Testis (tissue), 3 donors: ENCODE measurements around the gene REEP3. TPM values are rescaled to one million over a fixed set of nuclear protein-coding genes. Genes with fewer than 3 reads are reported as not detected.
"Not testable (repeated sequence)": the region's sequence is repeated elsewhere in the genome, so short reads cannot be mapped to it uniquely, and the experiment has no call there.

ENCODE experiments used
- DNase-seq: peaks from one replicate; pipeline ENCODE4 v3.0.0-alpha.2; 2019
- H3K27ac ChIP-seq, 2 donors: fragments of 200-600 bp; sonication (generic); one replicate each; pipeline ENCODE4 v1.5.1; 2019
- H3K27me3 ChIP-seq: fragments of 200-600 bp; sonication (generic); one replicate; pipeline ENCODE4 v1.5.1; 2019
- H3K36me3 ChIP-seq: fragments of 200-600 bp; sonication (generic); one replicate; pipeline ENCODE4 v1.5.1; 2017; ENCODE audit warnings: low read depth; ENCODE audit errors: missing control alignments
- H3K4me1 ChIP-seq: fragments of 200-600 bp; sonication (generic); one replicate; pipeline ENCODE4 v1.5.1; 2019
- H3K4me3 ChIP-seq, 2 donors: fragments of 200-600 bp; sonication (generic); one replicate each; pipeline ENCODE4 v1.5.1; 2017 to 2019
- H3K9me3 ChIP-seq: fragments of 200-600 bp; sonication (generic); one replicate; pipeline ENCODE4 v1.5.1; 2017
- POLR2A ChIP-seq: fragments of 450-650 bp; IDR thresholded peaks from one replicate; pipeline ENCODE4 v1.6.1; 2017; ENCODE audit warnings: antibody characterized with exemption, mild to moderate bottlenecking, moderate library complexity
- WGBS, 2 donors: methylation state at CpG; one replicate each; pipeline ENCODE4 v1.1.5; 2018; 5-methylcytosine and 5-hydroxymethylcytosine counted together
- intact Hi-C: fragments of 100-400 bp; cut with DNase I; formaldehyde crosslinking; loops from one replicate; pipeline ENCODE4 v1.15.1; 2023; ENCODE audit warnings: low total_unique reads
- polyA plus RNA-seq: library from polyadenylated mRNA; stranded (reverse); fragments of 350-450 nt; fragmentation: Illumina TruSeq; extraction: RNeasy Lipid Tissue Mini Kit (QIAGEN cat#74804); gene quantifications from one replicate; pipeline ENCODE4 v1.2.3, GENCODE V29; 2014; ENCODE audit warnings: low read depth, low replicate concordance; ENCODE audit not compliant: insufficient read depth
- total RNA-seq, 2 donors: library from RNA; depleted of rRNA; stranded (reverse); fragments of >200 nt; gene quantifications; one replicate each; pipeline ENCODE4 v1.2.3, GENCODE V29; 2016
- TF ChIP-seq, protein P1 (sequence below), 3 experiments: fragments of 450-650 bp in 2 of 3; fragments of 200-600 bp in 1 of 3; sonication (generic) in 1 of 3; IDR thresholded peaks; one replicate each; pipeline ENCODE4 v1.5.1; 2016 to 2019; ENCODE audit warnings: antibody characterized with exemption in 3 of 3, mild to moderate bottlenecking in 2 of 3, moderate library complexity in 1 of 3

The REEP3 gene
- total and polyA plus RNA-seq, 3 donors from 2014 or later = 18.4 to 45.2 (median 20.3) TPM

DNA sequence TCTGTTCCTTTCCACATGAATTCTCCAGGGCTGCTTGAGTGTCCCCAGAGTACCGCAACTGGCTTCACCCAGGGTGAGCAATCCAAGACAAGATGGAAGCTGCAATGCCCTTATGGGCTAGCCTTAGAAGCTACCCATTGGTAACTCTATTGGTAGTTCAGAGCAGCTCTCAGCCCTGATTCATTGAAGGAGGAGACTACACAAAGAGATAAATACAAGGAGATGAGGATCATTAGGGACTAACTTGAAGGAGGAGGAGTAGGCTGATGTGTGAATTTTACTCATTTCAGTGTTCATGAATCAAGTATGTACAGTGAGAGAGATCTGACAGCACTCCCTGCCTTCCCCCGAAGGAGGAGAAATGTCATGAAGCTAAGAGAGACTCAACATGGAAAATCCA lies 124.0 kb downstream of the REEP3 start:
- 96 to 97% methylated on average over 2 of the region's 2 CpGs for WGBS, 2 donors
- H3K27me3 ChIP-seq = no peaks in the 10 kb centered on the region
- H3K27ac ChIP-seq = peak overlapping the region in 1 of 2 donors; percentile 11
- DNase-seq = no peak
- no peaks in the 10 kb centered on the region for H3K9me3 ChIP-seq
- H3K36me3 ChIP-seq = no peaks in the 10 kb centered on the region
- no peaks in the 10 kb centered on the region for H3K4me1 ChIP-seq
- TF ChIP-seq, protein P1, sequence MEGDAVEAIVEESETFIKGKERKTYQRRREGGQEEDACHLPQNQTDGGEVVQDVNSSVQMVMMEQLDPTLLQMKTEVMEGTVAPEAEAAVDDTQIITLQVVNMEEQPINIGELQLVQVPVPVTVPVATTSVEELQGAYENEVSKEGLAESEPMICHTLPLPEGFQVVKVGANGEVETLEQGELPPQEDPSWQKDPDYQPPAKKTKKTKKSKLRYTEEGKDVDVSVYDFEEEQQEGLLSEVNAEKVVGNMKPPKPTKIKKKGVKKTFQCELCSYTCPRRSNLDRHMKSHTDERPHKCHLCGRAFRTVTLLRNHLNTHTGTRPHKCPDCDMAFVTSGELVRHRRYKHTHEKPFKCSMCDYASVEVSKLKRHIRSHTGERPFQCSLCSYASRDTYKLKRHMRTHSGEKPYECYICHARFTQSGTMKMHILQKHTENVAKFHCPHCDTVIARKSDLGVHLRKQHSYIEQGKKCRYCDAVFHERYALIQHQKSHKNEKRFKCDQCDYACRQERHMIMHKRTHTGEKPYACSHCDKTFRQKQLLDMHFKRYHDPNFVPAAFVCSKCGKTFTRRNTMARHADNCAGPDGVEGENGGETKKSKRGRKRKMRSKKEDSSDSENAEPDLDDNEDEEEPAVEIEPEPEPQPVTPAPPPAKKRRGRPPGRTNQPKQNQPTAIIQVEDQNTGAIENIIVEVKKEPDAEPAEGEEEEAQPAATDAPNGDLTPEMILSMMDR (IDR thresholded peaks at IDR 0.05) = no peak
- intact Hi-C loops = no loop called here
- H3K4me3 ChIP-seq = no peak overlapping the region

- no peak for DNase-seq
- intact Hi-C loops = no loop called here
- Histone ChIP-seq H3K27me3 (no peaks in the 10 kb centered on the region), H3K36me3 (no peaks in the 10 kb centered on the region), H3K4me3 (no peak overlapping the region), H3K9me3 (no peaks in the 10 kb centered on the region), H3K27ac (no peak overlapping the region), H3K4me1 (no peaks in the 10 kb centered on the region)
- TF ChIP-seq, protein P1 (IDR thresholded peaks at IDR 0.05) = no peak
- no peak for TF ChIP-seq POLR2A
- WGBS, 2 donors = 92 to 94% methylated on average over 2 of the region's 2 CpGs
Observed at GRCh38 chr10:63646491-63646890, 125.3 kb downstream of the REEP3 start.

- no peaks in the 10 kb centered on the region for H3K9me3 ChIP-seq
- no peaks in the 10 kb centered on the region for H3K27me3 ChIP-seq
- intact Hi-C loops = no loop called here
- 67 to 68% methylated on average over 1 to 5 of the region's 5 CpGs for WGBS, 2 donors
- DNase-seq = no peak
- no peak overlapping the region for H3K4me3 ChIP-seq
- no peaks in the 10 kb centered on the region for H3K36me3 ChIP-seq
- no peak for TF ChIP-seq POLR2A
- TF ChIP-seq, protein P1 (IDR thresholded peaks at IDR 0.05) = no peak
- no peaks in the 10 kb centered on the region for H3K4me1 ChIP-seq
- H3K27ac ChIP-seq = no peak overlapping the region
Observed at GRCh38 chr10:63651864-63652263, 130.7 kb downstream of the REEP3 start.

- no peak for DNase-seq
- H3K9me3 ChIP-seq = no peaks in the 10 kb centered on the region
- no peak overlapping the region for H3K27ac ChIP-seq
- TF ChIP-seq, protein P1 (IDR thresholded peaks at IDR 0.05) = no peak
- TF ChIP-seq POLR2A = no peak
- intact Hi-C loops = no loop called here
- no peak overlapping the region for H3K4me3 ChIP-seq
- H3K4me1 ChIP-seq = no peaks in the 10 kb centered on the region
- 96 to 100% methylated on average over 1 of the region's 1 CpG for WGBS, 2 donors
- no peaks in the 10 kb centered on the region for H3K27me3 ChIP-seq
- H3K36me3 ChIP-seq = no peaks in the 10 kb centered on the region
Observed at GRCh38 chr10:63653747-63654146, 132.5 kb downstream of the REEP3 start.

DNA sequence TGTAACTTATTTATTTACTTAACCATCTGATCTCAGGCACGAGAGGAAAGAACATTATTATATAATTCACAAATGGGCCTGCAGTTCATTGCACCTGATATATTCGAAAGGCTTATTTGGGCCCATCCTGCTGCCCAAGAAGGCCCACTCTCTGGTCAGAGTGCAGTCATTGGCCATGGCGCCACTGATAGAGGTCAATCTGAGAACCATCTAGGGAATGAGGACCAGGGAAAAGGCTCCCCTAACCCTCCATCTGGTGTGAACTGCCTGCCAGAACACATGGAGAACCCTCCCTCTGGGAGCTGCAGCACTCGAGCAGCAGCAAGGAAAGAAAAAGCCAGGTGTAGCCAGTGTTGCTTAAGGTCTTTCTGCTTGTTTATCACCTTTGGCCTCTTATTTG lies 136.6 kb downstream of the REEP3 start:
- no peak overlapping the region for H3K4me3 ChIP-seq
- H3K9me3 ChIP-seq = no peaks in the 10 kb centered on the region
- H3K27me3 ChIP-seq = no peaks in the 10 kb centered on the region
- H3K36me3 ChIP-seq = no peaks in the 10 kb centered on the region
- no peak for TF ChIP-seq POLR2A
- TF ChIP-seq, protein P1 (IDR thresholded peaks at IDR 0.05) = no peak
- intact Hi-C loops = no loop called here
- no peak overlapping the region for H3K27ac ChIP-seq
- DNase-seq = no peak
- WGBS, 2 donors = 39 to 68% methylated on average over 3 to 4 of the region's 4 CpGs
- no peaks in the 10 kb centered on the region for H3K4me1 ChIP-seq

GRCh38 chr10:63660941-63661340 lies 139.7 kb downstream of the REEP3 start:
- H3K36me3 ChIP-seq, H3K27me3 ChIP-seq, intact Hi-C loops, H3K27ac ChIP-seq, H3K4me3 ChIP-seq, H3K4me1 ChIP-seq, DNase-seq, H3K9me3 ChIP-seq: not testable (repeated sequence)
- WGBS, 2 donors = 92 to 94% methylated on average over 8 of the region's 8 CpGs
